Right lung (tissue), 5 donors: ENCODE results near the gene RAB3A. TPM values are rescaled to one million over a fixed set of nuclear protein-coding genes. Genes with fewer than 3 reads are reported as not detected.
"Not testable (repeated sequence)": the region's sequence is repeated elsewhere in the genome, so short reads cannot be mapped to it uniquely, and the experiment has no call there.

Source experiments
- DNase-seq, 2 donors: peaks; one replicate each; pipeline ENCODE4 v3.0.0-alpha.2; 2013
- polyA plus RNA-seq, 5 donors: library from polyadenylated mRNA; unstranded; fragments of 120-200 nt; gene quantifications; one replicate each; pipeline versions ENCODE4 v1.2.1 to v1.2.3, GENCODE V29; 2013; ENCODE audit warnings: inconsistent platforms in 1 of 5, low replicate concordance in 1 of 5; ENCODE audit not compliant: insufficient read length in 5 of 5, insufficient read depth in 1 of 5

RAB3A gene
- polyA plus RNA-seq, 5 donors, result 3.0 to 6.2 (median 5.3) TPM

DNA sequence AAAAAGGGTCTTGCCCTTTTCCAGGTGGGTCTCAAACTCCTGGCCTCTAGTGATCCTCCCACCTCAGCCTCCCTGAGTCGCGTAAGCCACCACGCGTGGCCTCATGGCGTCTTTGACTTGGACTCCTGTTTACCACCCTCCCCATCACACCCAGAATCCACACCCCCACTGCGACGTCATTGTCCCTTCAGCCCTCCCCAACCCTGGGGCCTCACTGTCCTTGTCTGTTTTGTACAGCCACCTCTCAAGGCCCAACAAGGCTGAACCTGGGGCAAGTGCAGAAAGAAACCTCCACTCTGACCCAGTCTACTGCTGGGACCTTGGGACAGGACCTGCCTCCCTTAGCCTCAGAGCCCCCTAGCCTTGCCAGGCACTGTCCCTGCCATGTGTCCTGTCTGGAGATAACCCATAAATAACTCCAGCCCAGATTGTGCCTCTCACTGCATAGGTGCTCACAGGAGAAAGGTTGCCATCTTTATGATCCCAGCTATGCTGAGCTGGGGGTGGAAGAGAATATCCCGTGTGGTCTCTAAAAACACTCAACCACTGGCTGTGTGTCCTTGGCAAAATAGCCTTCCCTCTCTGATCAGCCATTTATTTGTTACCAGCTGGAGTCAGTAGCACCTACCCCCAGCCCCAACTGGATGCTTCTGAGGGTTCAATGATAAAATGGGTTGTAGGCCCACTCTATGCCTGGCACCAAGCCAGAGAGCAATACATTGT is 32.1 kb downstream of the RAB3A start:
- no peak for DNase-seq

DNA sequence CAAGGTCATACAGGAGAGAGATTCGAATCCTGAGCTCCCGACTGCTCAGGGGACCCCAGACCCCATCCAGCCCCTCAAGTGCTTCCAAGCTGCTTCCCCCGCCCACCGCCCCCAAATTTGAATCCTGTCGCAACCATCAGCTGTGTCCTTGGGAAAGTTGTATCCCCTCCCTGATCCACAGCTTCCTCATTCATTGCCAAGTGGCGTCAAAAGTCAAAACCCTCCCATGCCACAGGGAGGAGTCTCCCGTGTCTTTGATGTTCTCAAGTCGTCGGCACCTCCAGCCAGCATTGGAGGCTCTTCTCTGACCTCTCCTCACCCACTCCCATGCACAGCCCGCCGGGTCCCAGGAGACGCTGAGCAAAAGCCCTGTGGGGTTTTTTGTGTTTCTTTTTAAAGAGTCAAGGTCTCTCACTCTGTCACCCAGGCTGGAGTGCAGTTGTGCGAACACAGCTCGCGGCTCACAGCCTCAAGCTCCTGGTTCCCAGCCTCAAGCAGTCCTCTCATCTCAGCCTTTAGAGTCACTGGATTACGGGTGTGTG is 33.1 kb downstream of the RAB3A start:
- DNase-seq, result no peak

DNA sequence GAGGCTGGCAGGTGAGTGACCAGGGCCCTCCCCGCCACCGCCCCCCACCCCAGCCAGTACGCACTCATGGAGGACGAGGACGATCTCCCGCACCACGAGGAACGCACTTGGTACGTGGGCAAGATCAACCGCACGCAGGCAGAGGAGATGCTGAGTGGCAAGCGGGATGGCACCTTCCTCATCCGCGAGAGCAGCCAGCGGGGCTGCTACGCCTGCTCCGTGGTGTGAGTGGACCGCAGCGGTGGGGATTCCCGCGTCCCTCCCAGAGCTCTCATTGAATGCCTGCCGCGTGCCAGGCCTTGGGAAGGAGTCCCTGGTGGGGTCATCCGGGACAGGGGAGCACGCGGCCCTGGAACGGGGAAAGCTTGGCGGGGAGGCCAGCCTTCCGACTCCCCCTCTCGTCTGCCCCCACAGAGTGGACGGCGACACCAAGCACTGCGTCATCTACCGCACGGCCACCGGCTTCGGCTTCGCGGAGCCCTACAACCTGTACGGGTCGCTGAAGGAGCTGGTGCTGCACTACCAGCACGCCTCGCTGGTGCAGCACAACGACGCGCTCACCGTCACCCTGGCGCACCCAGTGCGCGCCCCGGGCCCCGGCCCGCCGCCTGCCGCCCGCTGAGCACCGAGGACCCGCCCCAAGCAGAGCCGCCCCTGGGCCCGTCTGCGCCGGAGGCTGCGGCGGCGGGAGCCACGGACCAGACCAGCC is 35.0 kb downstream of the RAB3A start:
- DNase-seq, result no peak

DNA sequence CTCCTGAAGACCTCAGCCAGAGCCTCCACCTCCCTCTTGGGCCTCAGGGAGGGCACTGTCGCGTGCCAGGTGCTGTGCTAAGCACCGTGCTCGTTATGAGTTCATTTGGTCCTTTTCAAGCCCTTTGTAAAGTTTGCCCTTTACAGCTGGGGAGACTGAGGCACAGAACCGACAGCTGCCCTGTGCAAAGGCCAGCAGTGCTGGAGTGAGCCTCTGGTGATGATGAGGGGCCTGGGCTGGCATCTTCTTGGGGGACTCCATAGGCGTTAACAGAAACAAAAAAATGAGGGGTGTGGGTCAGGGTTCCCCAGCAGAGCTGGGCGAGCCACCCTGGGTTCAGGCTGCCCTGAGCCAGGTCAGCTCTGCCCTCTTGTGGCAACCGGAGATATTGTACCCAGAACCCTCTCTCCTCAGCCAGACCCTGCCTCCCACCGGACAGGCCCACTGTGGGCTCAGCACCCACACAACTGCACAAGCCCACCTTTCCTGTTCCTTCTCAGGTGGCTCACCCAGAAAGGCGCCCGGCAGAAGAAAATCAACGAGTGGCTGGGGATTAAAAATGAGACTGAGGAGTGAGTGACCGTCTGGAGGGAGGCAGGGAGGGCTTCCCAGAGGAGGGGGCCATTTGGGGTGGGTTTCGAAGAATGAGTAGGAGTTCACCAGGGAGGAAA is 35.7 kb downstream of the RAB3A start:
- no peak for DNase-seq

DNA sequence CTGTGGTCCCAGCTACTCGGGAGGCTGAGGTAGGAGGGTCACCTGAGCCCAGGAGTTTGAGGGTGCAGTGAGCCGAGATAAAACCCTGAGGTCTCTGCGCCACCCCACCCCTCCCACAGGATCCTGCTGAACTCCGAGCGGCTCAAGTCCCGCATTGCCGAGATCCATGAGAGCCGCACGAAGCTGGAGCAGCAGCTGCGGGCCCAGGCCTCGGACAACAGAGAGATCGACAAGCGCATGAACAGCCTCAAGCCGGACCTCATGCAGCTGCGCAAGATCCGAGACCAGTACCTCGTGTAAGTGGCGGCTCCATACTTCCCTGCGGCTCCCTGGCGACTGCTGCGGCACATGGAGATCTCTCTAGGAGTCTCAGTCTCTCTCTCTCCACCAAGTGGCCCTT is 36.8 kb downstream of the RAB3A start:
- no peak for DNase-seq

DNA sequence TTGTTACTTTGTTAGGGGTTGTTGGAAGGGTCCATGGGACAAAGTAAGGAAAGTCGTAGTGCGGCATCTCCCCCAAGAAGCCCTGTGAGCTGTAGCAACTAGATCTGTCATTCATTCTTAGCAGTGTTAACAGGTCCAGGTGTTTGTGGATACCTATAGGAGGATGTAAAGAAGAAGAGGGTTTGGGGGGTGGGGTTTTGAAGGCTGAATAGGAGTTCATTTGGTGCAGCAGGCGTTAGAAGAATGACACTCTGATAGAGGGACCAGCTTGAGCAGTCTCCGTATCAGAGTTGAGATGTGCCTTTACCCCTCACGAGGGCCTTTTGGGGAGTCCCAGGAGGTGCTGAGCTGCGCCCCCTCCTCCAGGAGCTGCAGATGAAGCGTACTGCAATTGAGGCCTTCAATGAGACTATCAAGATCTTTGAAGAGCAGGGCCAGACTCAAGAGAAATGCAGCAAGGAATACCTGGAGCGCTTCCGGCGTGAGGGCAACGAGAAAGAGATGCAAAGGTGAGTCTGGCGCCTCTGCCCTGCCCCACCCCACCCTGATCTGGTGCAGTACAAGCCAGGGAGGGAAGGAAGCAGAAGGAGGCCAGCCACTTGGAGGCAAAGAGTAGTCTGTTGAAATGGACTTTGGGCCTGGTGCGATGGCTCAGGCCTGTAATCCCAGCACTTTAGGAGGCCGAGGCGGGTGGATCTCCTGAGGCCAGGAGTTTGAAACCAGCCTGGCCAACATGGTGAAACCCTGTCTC is 37.9 kb downstream of the RAB3A start:
- no peak for DNase-seq

DNA sequence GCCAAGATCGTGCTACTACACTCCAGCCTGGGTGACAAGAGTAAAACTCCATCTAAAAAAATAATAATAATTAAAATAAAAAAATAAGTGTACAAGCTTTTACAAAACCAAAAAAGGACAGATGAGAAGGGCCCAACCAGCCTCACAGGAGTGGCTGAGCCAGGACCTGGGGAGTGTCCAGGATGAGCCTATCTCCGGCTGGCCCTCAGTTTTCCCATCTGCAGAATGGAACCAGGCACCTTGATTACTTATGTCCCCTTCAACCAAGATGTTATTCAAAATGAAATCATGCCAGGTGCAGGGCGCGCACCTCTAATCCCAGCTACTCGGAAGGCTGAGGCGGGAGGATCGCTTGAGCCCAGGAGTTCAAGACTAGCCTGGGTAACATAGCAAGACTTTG is 39.8 kb downstream of the RAB3A start:
- DNase-seq, result no peak

DNA sequence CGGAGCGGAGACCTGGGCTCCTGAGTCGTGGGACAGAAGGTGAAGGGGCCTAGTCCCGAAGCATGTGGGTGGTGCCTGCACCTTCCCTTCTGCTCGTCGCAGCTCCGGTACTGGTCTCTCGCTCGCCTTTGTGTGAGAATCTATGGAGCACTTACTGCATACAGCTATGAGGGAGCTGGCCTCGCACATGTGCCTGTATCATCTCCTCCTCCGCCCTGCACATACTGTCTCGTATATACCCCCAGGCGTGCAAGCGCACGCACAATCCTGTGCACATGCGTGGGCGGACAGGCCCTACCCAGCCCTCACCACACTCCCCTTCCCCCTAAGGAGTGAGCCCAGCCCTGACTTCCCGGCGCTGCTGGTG is 42.2 kb downstream of the RAB3A start:
- DNase-seq, result no peak

DNA sequence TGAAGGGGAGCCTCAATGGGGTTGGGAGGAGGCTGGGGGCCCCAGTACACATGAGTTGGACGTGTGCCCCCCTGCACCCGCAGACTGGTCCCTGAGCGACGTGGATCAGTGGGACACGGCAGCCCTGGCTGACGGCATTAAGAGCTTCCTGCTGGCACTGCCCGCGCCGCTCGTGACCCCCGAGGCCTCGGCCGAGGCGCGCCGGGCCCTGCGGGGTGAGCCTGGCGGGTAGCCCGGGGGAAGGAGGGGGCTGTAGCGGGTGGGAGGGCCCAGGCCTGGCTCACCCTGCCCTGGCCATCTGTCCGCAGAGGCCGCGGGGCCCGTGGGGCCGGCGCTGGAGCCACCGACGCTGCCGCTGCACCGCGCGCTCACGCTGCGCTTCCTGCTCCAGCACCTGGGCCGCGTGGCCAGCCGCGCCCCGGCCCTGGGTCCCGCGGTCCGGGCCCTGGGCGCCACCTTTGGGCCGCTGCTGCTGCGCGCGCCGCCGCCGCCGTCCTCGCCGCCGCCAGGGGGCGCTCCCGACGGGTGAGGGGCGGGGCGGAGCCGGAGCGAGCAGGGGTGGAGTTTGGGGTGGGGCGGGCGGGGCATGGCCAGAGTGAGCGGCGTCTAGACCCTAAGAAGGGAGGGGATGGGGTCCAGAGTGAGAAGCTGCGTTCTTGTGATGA is 42.7 kb downstream of the RAB3A start:
- peak; percentile 37 to 38 for DNase-seq

DNA sequence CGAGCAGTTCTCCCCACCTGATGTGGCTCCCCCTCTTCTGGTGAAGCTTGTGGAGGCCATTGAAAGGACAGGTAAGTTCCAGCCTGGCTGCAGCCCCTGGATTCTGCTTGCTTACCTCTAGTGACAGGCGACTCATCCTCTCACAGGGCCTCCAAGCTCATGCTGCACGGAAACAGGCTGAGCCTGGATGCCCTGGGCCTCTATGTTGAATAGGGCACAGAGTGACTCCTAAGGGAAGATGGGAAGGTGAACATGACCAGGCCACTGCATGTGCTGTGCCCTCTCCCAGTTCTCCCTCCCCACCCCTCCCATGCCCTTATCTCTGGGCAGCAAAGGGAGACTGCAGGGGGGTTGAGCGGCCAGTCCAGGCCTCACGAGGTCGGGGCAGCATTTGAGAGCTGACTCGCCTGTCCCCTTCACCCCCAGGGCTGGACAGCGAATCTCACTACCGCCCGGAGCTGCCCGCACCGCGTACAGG is 43.3 kb downstream of the RAB3A start:
- no peak for DNase-seq

DNA sequence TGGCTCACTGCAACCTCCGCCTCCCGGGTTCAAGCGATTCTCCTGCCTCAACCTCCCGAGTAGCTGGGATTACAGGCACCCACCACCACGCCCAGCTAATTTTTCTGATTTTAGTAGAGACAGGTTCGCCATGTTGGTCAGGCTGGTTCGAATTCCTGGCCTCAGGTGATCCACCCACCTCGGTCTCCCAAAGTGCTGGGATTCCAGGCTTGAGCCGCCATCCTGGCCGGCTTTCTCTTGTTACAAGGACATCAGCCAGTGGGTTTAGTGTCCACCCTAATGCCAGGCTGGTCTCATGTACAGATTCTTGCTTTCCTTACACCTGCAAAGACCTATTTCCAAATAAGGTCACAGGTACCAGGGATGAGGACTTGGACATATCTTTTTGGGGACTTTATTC is 44.0 kb downstream of the RAB3A start:
- no peak for DNase-seq

DNA sequence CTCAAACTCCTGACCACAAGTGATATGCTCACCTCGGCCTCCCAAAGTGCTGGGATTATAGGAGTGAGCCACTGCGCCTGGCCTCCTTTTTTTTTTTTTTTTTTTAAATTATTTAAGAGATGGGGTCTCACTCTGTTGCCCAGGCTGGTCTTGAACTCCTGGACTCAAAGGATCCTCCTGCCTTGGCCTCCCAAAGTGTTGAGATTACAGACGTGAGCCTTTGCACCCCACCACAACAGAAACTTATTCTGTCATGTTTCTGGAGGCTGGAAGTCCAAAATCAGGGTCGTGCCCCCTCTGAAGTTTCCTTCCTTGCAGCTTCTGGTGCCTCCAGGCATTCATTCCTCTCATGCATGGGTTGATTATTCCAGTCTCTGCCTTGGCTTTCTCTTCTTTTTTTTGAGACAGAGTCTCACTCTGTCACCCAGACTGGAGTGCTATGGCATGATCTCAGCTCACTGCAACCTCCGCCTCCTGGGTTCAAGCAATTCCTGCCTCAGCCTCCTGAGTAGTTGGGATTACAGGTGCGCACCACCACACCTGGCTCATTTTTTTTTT is 44.7 kb downstream of the RAB3A start:
- not testable (repeated sequence) for DNase-seq

DNA sequence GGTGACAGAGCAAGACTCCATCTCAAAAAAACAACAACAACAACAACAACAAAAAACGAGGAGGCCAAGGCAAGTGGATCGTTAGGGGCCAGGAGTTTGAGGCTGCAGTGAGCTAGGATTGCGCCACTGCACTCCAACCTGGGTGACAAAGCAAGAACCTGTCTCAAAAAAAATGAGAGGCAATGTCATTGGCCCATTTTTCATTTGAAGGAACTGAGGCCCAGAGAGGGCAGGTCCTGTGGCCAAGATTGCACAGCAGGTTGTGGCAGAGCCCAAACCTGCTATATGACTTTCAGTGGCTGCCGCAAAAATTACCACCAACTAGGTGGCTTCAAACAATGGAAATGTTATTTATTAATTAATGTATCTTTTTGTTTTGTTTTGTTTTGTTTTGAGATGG is 45.4 kb downstream of the RAB3A start:
- DNase-seq, result no peak

DNA sequence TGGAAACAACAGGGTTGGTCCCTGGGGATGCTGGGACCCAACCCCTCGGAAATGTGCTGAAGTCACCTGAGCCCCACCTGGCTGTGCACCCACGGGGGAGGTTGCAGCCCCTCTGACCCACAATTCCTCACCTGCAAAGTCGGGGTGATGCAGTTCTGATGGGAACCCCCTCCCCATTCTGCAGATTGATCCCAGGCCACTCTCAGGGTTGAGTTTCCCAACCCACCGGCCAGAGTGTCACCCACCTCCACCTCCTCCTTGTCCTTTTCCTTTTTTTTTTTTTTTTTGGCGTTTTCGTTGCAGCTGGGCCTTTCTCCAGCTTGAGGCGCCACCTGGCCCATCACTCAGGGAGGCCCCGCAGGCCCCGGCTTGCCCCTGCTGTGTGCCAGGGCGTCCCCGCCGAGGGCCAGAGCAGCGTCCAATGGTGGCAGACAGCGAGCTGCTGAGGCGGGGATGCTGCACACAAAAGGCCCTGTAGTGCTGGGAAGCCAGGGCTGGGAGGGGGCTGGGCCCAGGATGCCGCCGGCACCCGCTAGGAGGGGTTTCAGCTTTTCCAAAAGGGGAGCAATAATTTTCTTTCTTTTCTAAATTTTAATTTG is 46.3 kb downstream of the RAB3A start:
- no peak for DNase-seq

DNA sequence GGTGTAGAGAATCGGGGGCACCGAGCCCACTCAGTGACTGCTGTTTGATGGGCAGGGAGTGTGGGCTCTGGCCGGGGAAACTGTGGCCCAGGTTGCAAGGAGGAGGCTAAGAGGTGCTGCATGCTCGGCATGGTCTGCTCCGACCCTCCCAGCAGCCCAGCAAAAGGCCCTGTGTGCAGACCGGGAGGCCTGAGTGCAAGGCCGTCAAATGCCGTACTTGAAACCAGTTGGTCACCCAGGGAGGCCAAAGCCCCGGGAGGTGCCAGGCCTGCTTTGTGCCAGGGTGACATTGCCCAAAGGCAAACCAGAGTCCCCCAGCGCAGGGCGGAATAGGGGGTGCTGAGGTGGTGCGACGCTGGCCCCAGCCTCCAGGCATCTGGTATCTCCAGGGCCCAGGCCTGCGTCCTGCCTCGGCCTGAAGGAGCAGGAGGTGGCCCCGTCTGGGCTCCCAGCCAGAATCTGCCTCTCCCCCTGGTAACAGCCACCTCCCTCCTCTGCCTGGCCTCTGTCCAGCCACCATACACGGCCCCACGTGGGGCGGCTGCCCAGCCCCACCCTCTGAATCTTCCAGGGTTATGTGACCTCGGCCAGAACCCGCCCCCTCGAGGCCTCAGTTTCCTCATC is 46.9 kb downstream of the RAB3A start:
- peak; percentile 86 to 89 for DNase-seq

DNA sequence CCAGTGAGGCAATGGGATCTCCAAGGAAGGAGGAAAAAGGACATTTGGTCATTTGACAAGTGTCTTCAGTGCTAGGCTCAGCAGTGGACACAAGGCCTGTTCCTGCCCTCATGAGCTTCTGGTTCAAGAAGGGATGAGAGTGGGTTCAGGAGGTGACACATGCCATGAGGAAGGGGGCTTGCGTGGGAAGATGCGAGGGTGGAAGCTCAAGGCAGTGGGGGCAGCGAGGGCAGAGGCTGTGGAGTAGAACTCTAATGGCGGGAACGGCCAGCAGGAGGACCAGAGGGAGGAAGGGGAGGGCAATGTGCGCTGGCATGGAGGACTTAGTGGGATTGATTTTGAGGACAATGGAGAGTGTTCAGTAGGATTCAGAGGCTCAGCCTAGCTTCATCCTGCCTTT is 47.6 kb downstream of the RAB3A start:
- DNase-seq, result no peak

DNA sequence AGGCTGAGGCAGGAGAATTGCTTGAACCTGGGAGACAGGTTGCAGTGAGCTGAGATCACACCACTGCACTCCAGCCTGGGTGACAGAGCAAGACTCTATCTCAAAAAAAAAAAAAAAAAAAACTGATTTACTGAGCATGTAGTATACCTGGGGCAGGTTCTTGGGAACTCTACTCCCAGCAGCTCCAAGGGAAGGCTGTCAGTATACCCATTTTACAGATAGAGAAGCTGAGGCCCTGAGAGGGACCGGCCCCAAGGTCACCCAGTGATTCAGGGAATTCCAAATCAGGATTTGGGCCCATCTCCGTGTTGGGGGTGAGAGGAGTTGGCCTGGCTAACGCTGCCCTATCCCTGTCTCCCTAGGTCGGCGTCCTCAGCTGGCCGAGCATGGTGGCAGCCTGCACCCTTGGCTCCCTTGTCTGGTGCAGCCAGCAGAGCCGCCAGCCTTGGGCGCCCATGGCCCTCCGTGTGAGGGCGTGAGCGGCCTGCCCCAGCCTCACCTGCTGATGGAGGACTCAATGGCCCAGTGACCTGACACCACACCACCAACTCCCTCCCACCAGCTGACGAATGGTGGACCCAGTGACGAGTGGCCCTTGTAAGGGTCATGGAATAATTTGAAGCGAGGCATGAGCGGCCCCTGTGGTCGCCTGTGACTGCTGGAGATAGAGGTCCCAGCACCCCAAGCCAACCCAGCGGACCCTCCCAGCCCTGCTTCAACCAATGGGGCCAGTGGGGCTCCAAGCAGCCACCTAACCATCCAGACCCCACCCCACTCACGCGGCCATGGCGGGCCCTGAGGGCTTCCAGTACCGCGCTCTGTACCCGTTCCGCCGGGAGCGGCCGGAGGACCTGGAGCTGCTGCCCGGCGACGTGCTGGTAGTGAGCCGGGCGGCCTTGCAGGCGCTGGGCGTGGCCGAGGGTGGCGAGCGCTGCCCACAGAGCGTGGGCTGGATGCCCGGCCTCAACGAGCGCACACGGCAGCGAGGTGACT is 48.5 kb downstream of the RAB3A start:
- DNase-seq, result no peak

DNA sequence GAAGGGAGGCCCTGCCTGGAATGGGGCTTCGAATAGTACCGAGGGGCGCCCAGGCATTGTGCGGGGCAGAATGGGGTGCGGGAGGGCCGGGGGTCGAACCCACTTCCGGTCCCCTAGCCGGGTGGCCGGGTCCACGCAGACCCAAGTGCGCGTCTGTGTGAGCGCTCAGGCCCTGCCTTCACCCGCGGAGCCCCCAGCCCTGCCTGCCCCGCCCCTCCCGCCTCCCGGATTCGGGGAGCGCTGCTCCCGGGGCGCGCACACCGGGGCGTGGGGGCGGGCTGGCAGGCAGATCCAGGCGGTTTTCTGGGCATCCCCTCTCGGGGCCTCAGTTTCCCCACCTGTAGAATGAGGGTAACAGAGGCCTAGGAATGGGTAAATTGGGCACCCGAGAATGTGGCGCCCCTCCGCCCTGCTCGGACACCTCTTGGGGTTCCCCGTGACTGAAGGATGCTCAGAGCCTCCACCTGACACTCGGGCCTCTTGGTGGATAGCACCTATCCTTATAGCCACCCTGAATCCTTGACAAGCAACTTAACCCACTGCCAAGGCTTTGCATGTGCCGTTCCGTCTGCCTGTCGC is 50.2 kb downstream of the RAB3A start:
- no peak for DNase-seq
